ENCODE data around the gene SRSF4.

DNA sequence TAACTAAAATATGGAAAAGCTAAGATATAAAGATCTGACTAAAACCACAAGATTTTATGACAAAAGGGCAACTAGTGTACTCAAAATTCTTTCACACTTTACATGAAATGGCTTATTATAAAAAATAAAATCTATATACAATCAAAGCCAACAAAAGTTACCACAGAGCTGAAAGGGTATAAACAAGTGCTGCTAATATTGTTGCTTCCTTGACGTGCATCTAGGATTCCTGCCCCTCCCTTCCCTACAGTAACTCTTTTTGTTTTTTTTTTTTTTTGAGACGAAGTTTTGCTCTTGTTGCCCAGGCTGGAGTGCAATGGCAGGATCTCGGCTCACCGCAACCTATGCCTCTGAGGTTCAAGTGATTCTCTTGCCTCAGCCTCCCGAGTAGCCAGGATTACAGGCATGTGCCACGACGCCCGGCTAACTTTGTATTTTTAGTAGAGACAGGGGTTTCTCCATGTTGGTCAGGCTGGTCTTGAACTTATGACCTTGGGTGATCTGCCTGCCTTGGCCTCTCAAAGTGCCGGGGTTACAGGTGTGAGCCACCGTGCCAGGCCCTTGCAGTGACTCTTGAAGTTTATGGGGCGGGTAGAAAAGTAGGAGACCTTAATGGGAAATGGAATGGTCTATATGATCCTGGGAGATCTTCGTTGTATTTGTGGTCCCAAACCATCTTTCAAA lies 4.5 kb downstream of the SRSF4 start:
- TF ChIP-seq, protein P1, sequence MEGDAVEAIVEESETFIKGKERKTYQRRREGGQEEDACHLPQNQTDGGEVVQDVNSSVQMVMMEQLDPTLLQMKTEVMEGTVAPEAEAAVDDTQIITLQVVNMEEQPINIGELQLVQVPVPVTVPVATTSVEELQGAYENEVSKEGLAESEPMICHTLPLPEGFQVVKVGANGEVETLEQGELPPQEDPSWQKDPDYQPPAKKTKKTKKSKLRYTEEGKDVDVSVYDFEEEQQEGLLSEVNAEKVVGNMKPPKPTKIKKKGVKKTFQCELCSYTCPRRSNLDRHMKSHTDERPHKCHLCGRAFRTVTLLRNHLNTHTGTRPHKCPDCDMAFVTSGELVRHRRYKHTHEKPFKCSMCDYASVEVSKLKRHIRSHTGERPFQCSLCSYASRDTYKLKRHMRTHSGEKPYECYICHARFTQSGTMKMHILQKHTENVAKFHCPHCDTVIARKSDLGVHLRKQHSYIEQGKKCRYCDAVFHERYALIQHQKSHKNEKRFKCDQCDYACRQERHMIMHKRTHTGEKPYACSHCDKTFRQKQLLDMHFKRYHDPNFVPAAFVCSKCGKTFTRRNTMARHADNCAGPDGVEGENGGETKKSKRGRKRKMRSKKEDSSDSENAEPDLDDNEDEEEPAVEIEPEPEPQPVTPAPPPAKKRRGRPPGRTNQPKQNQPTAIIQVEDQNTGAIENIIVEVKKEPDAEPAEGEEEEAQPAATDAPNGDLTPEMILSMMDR (IDR thresholded peaks at IDR 0.05), result no peak
- TF ChIP-seq POLR2A (IDR thresholded peaks at IDR 0.05) (no peak), POLR2AphosphoS5 (IDR thresholded peaks at IDR 0.05; ENCODE audit: insufficient read depth in 1 of 2, low read depth in 1 of 2) (no peak)

Measured in vagina (tissue), 2 donors.